ENCODE measurements around the gene PEAK3.

PEAK3 gene

DNA sequence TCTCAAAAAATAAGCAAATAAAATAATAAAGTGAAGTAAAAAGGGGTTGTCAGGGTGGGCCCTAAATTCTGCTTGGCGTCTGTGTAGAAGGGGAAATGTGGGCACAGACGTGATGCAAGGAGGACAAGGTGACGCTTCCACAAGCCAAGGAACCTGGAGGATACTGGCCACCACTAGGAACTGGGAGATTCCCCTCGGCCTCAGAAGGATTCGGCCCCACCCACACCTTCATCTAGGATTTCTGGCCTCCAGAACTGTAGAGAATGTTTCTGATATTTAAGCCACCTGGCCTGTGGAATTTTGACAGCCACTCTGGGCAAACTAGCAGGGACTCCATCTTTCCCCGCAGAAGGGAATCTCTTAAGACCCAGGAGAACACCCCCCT, 47.0 kb downstream of the PEAK3 start:
- H3F3A ChIP-seq (ENCODE audit: insufficient read depth, low read length): no peaks in the 10 kb centered on the region
- TF ChIP-seq EZH2 (IDR thresholded peaks at IDR 0.05; ENCODE audit: borderline replicate concordance, low read length): no peak
- TF ChIP-seq, protein P1, sequence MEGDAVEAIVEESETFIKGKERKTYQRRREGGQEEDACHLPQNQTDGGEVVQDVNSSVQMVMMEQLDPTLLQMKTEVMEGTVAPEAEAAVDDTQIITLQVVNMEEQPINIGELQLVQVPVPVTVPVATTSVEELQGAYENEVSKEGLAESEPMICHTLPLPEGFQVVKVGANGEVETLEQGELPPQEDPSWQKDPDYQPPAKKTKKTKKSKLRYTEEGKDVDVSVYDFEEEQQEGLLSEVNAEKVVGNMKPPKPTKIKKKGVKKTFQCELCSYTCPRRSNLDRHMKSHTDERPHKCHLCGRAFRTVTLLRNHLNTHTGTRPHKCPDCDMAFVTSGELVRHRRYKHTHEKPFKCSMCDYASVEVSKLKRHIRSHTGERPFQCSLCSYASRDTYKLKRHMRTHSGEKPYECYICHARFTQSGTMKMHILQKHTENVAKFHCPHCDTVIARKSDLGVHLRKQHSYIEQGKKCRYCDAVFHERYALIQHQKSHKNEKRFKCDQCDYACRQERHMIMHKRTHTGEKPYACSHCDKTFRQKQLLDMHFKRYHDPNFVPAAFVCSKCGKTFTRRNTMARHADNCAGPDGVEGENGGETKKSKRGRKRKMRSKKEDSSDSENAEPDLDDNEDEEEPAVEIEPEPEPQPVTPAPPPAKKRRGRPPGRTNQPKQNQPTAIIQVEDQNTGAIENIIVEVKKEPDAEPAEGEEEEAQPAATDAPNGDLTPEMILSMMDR (IDR thresholded peaks at IDR 0.05; ENCODE audit: low read length): no peak

DNA sequence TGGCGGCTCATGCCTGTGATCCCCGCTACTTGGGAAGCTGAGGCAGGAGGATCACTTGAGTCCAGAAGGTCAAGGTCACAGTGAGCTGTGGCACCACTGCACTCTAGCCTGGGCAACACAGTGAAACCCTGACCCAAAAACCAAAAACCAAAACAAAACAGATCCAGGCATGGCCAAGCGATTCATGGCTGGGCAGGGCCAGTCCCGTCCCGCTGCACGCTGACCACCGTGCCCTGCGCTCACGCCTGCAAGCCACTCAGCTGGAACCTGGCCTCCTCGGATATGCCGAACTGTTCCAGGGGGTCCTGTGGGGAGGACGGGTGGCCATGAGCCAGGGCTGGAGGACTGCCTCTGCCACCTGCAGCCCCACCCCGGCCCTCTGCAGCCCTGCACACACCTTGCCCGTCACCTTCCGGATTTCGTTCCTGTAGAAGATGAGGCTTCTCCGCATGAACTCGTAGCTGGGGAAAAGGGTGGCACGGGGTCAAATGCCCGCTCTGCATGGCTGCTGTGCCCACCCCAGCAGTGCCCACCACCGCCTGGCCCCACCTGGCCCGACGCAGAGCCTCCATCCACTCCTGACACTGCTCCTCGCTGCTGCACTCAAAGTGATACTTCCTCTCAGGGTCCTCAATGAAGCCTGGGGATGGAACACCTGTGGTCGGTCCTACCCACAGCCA, 48.2 kb downstream of the PEAK3 start:
- Histone ChIP-seq H4K20me1 (ENCODE audit: insufficient read depth, low read length) (no peaks in the 10 kb centered on the region), H3K27me3 (ENCODE audit: insufficient read depth, low read length) (no peaks in the 10 kb centered on the region), H3K36me3 (ENCODE audit: insufficient read depth, low read length) (peaks cover 42% of the 10 kb centered on the region), H3K27ac (ENCODE audit: low read depth, low read length, poor library complexity, severe bottlenecking) (peak overlapping the region; percentile 83), H3K4me3 (ENCODE audit: low read depth, low read length, poor library complexity, severe bottlenecking) (peak overlapping the region; percentile 94), H3K4me1 (ENCODE audit: insufficient read depth, low read length, severe bottlenecking) (peaks cover 61% of the 10 kb centered on the region), H2AFZ (ENCODE audit: low read length) (no peak overlapping the region), H3K4me2 (ENCODE audit: low read length) (peak overlapping the region; percentile 64), H3K9me2 (ENCODE audit: low read depth, low read length) (no peaks in the 10 kb centered on the region), H3K9me3 (ENCODE audit: low read length) (no peaks in the 10 kb centered on the region), H3K9ac (ENCODE audit: low read length) (peak overlapping the region; percentile 18; the same call in 1 of the 2 replicates), H3F3A (ENCODE audit: insufficient read depth, low read length) (no peaks in the 10 kb centered on the region), H3K79me2 (ENCODE audit: insufficient read depth, low read length) (peaks cover 29% of the 10 kb centered on the region)
- TF ChIP-seq EZH2 (IDR thresholded peaks at IDR 0.05; ENCODE audit: borderline replicate concordance, low read length): no peak
- TF ChIP-seq, protein P1 (IDR thresholded peaks at IDR 0.05; ENCODE audit: low read length): no peak

More for the DNA sequence above, 47.0 kb downstream of the PEAK3 start:
- no peaks in the 10 kb centered on the region for H3K27me3 ChIP-seq (ENCODE audit: insufficient read depth, low read length)
- no peaks in the 10 kb centered on the region for H3K9me3 ChIP-seq (ENCODE audit: low read length)
- peak overlapping the region; percentile 83 for H3K27ac ChIP-seq (ENCODE audit: low read depth, low read length, poor library complexity, severe bottlenecking)
- peak overlapping the region; percentile 88 for H3K9ac ChIP-seq (ENCODE audit: low read length)
- H3K4me1 ChIP-seq (ENCODE audit: insufficient read depth, low read length, severe bottlenecking): peaks cover 65% of the 10 kb centered on the region
- peaks cover 35% of the 10 kb centered on the region for H3K36me3 ChIP-seq (ENCODE audit: insufficient read depth, low read length)
- H3K9me2 ChIP-seq (ENCODE audit: low read depth, low read length): no peaks in the 10 kb centered on the region
- H3K79me2 ChIP-seq (ENCODE audit: insufficient read depth, low read length): peaks cover 42% of the 10 kb centered on the region
- H2AFZ ChIP-seq (ENCODE audit: low read length): no peak overlapping the region
- peak overlapping the region; percentile 97 for H3K4me2 ChIP-seq (ENCODE audit: low read length)
- H3K4me3 ChIP-seq (ENCODE audit: low read depth, low read length, poor library complexity, severe bottlenecking): peak overlapping the region; percentile 94
- H4K20me1 ChIP-seq (ENCODE audit: insufficient read depth, low read length): no peaks in the 10 kb centered on the region

DNA sequence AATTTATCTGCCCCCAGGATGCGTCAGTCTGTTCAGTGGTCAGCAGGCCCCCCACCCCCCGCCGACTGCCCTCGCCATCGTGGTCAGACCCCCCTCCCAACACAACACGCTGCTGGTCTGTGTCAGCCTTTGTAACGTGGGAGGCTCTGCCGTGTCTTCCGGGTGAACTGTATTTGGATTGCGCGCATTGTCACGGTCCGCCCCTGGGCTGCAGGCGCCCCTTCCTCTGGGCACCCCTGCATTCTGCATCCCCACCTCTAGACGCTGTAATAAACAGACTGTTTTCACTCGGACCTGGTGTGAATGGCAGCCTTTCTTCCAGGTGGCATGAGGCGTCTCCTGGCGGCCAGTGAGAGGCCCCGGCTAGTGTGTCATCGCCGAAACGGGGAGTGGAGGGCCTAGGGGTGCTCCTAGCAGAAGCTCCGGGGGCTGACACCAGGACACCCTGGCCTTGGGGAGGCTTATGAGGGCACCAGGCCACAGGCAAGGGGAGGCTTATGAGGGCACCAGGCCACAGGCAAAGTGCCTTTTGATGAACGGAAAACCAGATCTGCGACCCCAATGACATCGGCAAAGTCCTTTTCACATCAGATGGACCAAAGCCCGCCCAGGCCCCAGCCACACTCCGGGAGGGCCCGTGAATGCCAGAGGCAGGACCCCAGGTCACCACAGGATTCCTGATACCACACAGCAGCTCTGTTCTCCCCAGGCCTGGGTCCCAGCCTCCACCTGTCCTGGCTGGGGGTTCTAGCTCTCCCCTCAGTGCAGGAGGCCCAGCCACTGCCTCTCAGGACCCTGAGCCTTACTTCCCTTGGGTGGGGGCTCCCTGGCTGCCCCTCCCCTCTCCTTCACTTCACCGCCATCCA, 49.5 kb downstream of the PEAK3 start:
- peaks cover 17% of the 10 kb centered on the region for H3K79me2 ChIP-seq (ENCODE audit: insufficient read depth, low read length)
- H3K27ac ChIP-seq (ENCODE audit: low read depth, low read length, poor library complexity, severe bottlenecking): peak overlapping the region; percentile 83
- H3K36me3 ChIP-seq (ENCODE audit: insufficient read depth, low read length): peaks cover 37% of the 10 kb centered on the region
- H3K9me3 ChIP-seq (ENCODE audit: low read length): no peaks in the 10 kb centered on the region
- H3K27me3 ChIP-seq (ENCODE audit: insufficient read depth, low read length): no peaks in the 10 kb centered on the region
- no peaks in the 10 kb centered on the region for H3K9me2 ChIP-seq (ENCODE audit: low read depth, low read length)
- no peaks in the 10 kb centered on the region for H4K20me1 ChIP-seq (ENCODE audit: insufficient read depth, low read length)
- peak overlapping the region; percentile 13 for H3K4me3 ChIP-seq (ENCODE audit: low read depth, low read length, poor library complexity, severe bottlenecking)
- H3K9ac ChIP-seq (ENCODE audit: low read length): peak overlapping the region; percentile 36; the same call in 1 of the 2 replicates
- no peak overlapping the region for H2AFZ ChIP-seq (ENCODE audit: low read length)
- TF ChIP-seq EZH2 (IDR thresholded peaks at IDR 0.05; ENCODE audit: borderline replicate concordance, low read length): no peak
- TF ChIP-seq, protein P1 (IDR thresholded peaks at IDR 0.05; ENCODE audit: low read length): peak; percentile 13; the same call in 1 of the 2 replicates
- no peaks in the 10 kb centered on the region for H3F3A ChIP-seq (ENCODE audit: insufficient read depth, low read length)
- peaks cover 61% of the 10 kb centered on the region for H3K4me1 ChIP-seq (ENCODE audit: insufficient read depth, low read length, severe bottlenecking)
- peak overlapping the region; percentile 64 for H3K4me2 ChIP-seq (ENCODE audit: low read length)

Measured in OCI-LY1 (cell line).